HG03039 (cell line): ENCODE measurements around the gene ELL3.
"Not testable (repeated sequence)": the region's sequence is repeated elsewhere in the genome, so short reads cannot be mapped to it uniquely, and the experiment has no call there.

Experiments used
- ATAC-seq: cut with Tn5 transposase; IDR thresholded peaks from one replicate; pipeline ENCODE4 v1.9.1; 2021; ENCODE audit warnings: mild to moderate bottlenecking, moderate library complexity; ENCODE audit not compliant: unreplicated experiment

The ELL3 gene

DNA sequence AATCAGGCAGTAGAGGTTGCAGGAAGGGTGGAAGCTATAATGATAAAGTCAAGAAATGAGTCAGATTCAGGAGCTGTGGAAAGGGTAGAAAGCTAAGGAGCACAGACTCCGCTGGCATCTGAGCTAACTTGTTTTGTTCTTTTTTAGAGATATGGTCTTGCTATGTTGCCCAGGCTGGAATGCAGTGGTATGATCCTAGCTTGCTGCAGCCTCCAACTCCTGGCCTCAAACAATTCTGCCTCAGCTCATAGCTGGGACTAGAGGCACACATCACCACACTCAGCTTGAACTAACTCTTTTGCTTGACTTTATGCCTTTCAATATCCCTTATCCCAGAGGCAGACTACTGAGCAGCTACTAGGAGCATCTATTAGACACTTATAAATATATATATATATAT lies 50.5 kb downstream of the ELL3 start:
- ATAC-seq: not testable (repeated sequence)

DNA sequence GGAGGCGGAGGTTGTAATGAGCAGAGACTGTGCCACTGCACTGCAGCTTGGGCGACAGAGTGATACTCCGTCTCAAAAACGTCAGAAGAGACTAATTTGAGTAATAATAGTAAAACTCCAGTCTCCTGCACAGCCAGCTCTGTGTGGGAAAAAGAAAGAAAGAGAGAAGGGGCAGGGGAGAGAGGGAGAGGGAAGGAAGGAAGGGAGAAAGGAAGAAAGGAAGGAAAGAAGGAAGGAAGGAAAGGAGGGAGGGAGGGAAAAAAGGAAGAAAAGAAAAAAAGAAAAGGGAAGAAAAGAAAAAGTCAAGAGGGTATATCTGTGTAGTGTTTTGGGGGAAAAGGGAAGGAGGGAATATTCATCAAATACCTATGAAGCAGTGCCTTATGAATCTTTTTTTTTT lies 53.6 kb downstream of the ELL3 start:
- no peak for ATAC-seq
